Gastroesophageal sphincter (tissue), 4 donors: Measurements from ENCODE around the gene CSPG5. TPM values are rescaled to one million over a fixed set of nuclear protein-coding genes. Genes with fewer than 3 reads are reported as not detected.

Experiments
- ATAC-seq: fragments of 150-250 bp; one replicate; pipeline ENCODE4 v1.9.1; 2016; ENCODE audit warnings: mild to moderate bottlenecking, moderate library complexity
- H3K27ac ChIP-seq, 4 donors: fragments of 200-600 bp; sonication (generic) in 3 of 4; 1 replicate in 3 of 4; 2 replicates in 1 of 4; pipeline ENCODE4 v1.5.1; 2016 to 2019
- H3K27me3 ChIP-seq: fragments of 200-600 bp; sonication (generic); one replicate; pipeline ENCODE4 v1.5.1; 2019
- H3K36me3 ChIP-seq, 2 donors: fragments of 200-600 bp; sonication (generic); one replicate each; pipeline ENCODE4 v1.5.1; 2019; ENCODE audit warnings: control low read depth in 1 of 2
- H3K4me1 ChIP-seq, 3 donors: fragments of 200-600 bp; sonication (generic); 1 replicate in 2 of 3; 2 replicates in 1 of 3; pipeline ENCODE4 v1.5.1; 2016 to 2019; ENCODE audit warnings: control low read depth in 2 of 3
- H3K4me3 ChIP-seq, 2 donors: fragments of 200-600 bp; sonication (generic); one replicate each; pipeline ENCODE4 v1.5.1; 2019; ENCODE audit warnings: mild to moderate bottlenecking in 1 of 2, moderate library complexity in 1 of 2
- H3K9me3 ChIP-seq, 3 donors: fragments of 200-600 bp; sonication (generic); one replicate each; pipeline ENCODE4 v1.5.1; 2017 to 2019; ENCODE audit warnings: control low read depth in 2 of 3
- EP300 ChIP-seq: sonication (generic); formaldehyde crosslinking; IDR thresholded peaks from one replicate; pipeline ENCODE4 v1.6.1; 2017; ENCODE audit warnings: antibody characterized with exemption, mild to moderate bottlenecking
- POLR2A ChIP-seq, 2 donors: fragments of 450-650 bp; IDR thresholded peaks; one replicate each; pipeline ENCODE4 v1.6.1; 2017; ENCODE audit warnings: antibody characterized with exemption in 2 of 2, mild to moderate bottlenecking in 2 of 2, moderate library complexity in 1 of 2
- POLR2AphosphoS5 ChIP-seq: sonication (generic); formaldehyde crosslinking; IDR thresholded peaks from one replicate; pipeline ENCODE4 v1.6.1; 2017; ENCODE audit warnings: antibody characterized with exemption
- WGBS, 2 donors: methylation state at CpG; one replicate each; pipeline ENCODE4 v1.1.5; 2018; ENCODE audit warnings: low coverage in 1 of 2; 5-methylcytosine and 5-hydroxymethylcytosine counted together
- total RNA-seq, 4 donors: library from RNA; depleted of rRNA; stranded (reverse); fragments of >200 nt; gene quantifications; one replicate each; pipeline ENCODE4 v1.1.0, GENCODE V29; 2016
- TF ChIP-seq, protein P1 (sequence below), 4 experiments: fragments of 200-600 bp in 2 of 4; fragments of 450-650 bp in 2 of 4; sonication (generic) in 1 of 4; IDR thresholded peaks; one replicate each; pipeline ENCODE4 v1.5.1; 2017 to 2019; ENCODE audit warnings: antibody characterized with exemption in 4 of 4, mild to moderate bottlenecking in 2 of 4, moderate library complexity in 2 of 4

The CSPG5 gene
- total RNA-seq, 4 donors from 2014 or later = 0.27 to 1.0 (median 0.30) TPM; not detected in 1

GRCh38 chr3:47566667-47567066 lies 12.0 kb downstream of the CSPG5 start:
- Histone ChIP-seq H3K27ac (no peak overlapping the region), H3K4me3 (no peak overlapping the region), H3K36me3 (no peaks in the 10 kb centered on the region), H3K4me1 (no peaks in the 10 kb centered on the region), H3K9me3 (no peaks in the 10 kb centered on the region), H3K27me3 (no peaks in the 10 kb centered on the region)
- TF ChIP-seq POLR2A (IDR thresholded peaks at IDR 0.05) (no peak), POLR2AphosphoS5 (no peak), EP300 (no peak)
- TF ChIP-seq, protein P1, sequence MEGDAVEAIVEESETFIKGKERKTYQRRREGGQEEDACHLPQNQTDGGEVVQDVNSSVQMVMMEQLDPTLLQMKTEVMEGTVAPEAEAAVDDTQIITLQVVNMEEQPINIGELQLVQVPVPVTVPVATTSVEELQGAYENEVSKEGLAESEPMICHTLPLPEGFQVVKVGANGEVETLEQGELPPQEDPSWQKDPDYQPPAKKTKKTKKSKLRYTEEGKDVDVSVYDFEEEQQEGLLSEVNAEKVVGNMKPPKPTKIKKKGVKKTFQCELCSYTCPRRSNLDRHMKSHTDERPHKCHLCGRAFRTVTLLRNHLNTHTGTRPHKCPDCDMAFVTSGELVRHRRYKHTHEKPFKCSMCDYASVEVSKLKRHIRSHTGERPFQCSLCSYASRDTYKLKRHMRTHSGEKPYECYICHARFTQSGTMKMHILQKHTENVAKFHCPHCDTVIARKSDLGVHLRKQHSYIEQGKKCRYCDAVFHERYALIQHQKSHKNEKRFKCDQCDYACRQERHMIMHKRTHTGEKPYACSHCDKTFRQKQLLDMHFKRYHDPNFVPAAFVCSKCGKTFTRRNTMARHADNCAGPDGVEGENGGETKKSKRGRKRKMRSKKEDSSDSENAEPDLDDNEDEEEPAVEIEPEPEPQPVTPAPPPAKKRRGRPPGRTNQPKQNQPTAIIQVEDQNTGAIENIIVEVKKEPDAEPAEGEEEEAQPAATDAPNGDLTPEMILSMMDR (IDR thresholded peaks at IDR 0.05) = no peak
- ATAC-seq = no peak
- 80% methylated on average over 1 of the region's 9 CpGs; no CpG with 5 or more reads in 1 of the 2 donors for WGBS, 2 donors

DNA sequence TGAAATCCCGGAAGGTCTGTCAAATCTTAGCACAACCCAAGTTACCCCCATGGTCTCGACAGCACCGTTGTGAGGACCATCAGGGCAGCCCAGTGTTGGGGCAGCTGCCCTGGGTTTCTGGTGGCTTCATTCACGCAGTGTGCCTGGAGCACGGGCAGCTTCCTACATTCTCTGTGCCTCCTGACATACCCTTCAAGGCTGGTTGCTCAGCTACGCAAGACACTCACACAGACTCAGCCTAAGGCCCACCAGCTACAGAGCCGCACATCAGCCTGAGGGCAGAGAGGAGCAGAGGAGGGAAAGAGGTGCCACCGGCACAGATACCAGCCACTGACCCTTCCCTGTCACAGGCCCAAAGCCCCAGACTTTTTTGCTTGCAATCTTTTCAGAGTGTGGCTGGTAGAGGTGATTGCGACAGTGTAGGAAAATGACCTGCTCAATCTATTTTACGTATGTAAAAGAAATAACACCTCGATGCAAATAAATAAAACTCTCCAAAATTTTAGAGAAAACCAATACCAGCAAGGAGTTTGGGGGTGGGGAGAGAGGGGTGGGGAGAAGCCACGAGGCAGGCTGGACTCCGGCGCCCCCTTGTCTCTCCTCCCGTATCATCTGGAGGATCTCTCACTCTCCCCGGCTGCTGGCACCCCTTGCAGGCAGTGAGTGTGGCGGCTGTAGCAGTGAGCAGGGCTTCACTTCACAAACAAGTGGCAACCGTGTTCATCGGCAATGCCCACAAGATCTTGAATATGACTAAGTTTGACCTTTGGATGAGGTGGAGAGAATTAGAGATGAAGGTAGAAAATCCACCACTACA lies 12.7 kb downstream of the CSPG5 start:
- no peak overlapping the region for H3K4me3 ChIP-seq
- no peak for ATAC-seq
- no peaks in the 10 kb centered on the region for H3K27me3 ChIP-seq
- H3K4me1 ChIP-seq = no peaks in the 10 kb centered on the region
- H3K27ac ChIP-seq = no peak overlapping the region
- no peak for TF ChIP-seq EP300
- no peak for TF ChIP-seq POLR2AphosphoS5
- TF ChIP-seq, protein P1 (IDR thresholded peaks at IDR 0.05) = no peak
- TF ChIP-seq POLR2A (IDR thresholded peaks at IDR 0.05) = no peak
- 69 to 78% methylated on average over 8 to 13 of the region's 19 CpGs for WGBS, 2 donors
- H3K9me3 ChIP-seq = no peaks in the 10 kb centered on the region
- no peaks in the 10 kb centered on the region for H3K36me3 ChIP-seq

- Histone ChIP-seq H3K9me3 (no peaks in the 10 kb centered on the region), H3K27me3 (no peaks in the 10 kb centered on the region), H3K4me3 (no peak overlapping the region), H3K27ac (no peak overlapping the region), H3K4me1 (no peaks in the 10 kb centered on the region), H3K36me3 (no peaks in the 10 kb centered on the region)
- ATAC-seq = no peak
- WGBS, 2 donors = 88% methylated on average over 2 of the region's 2 CpGs; no CpG with 5 or more reads in 1 of the 2 donors
- TF ChIP-seq POLR2A (IDR thresholded peaks at IDR 0.05) (no peak), EP300 (no peak), POLR2AphosphoS5 (no peak)
- TF ChIP-seq, protein P1 (IDR thresholded peaks at IDR 0.05) = no peak
Measured at GRCh38 chr3:47556351-47556750, 22.3 kb downstream of the CSPG5 start.

DNA sequence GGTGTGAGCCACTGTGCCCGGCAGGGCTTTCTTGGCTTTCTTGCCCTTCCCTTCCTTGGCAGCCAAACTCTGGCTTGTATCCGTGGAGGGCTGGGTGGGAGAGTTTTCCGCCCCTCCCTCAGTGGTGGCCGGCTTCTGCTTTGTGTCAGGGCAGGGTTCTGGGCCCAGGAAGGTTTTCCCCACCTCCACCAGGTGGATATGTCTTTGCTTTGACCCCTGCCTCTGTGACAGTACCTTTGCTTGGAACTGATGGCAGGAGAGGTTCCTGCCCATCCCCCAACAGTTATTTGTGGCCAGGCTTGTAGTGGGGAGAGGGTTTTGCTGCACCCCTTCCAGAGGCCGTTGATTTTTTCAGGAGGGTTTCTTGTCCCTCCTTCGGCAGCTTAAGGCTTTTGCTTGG lies 24.3 kb downstream of the CSPG5 start:
- TF ChIP-seq POLR2A (IDR thresholded peaks at IDR 0.05) = no peak
- Histone ChIP-seq H3K36me3 (no peaks in the 10 kb centered on the region), H3K9me3 (no peaks in the 10 kb centered on the region), H3K27me3 (no peaks in the 10 kb centered on the region), H3K27ac (no peak overlapping the region), H3K4me3 (no peak overlapping the region), H3K4me1 (no peaks in the 10 kb centered on the region)
- no peak for ATAC-seq
- 100% methylated on average over 1 of the region's 6 CpGs for WGBS, 2 donors

DNA sequence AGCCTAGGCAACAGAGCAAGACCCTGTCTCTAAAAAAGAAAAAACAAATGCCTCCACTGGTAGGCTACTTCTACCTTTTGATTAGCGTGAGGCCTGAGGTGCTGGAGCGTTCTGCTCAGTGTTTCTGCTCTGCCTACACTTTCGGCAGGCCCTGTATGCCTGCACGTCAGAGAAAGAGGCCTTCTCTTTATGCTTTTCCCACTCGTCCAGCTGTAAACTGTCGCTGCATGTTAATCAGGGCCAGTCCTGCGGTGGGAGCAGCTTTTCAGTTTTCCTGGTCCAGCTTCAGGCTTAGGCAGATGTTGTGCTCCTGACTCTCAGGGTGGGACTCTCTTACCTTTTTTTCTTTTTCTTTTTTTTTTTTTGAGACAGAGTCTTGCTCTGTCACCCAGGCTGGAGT lies 25.3 kb downstream of the CSPG5 start:
- TF ChIP-seq EP300 = no peak

More for the DNA sequence above, 25.3 kb downstream of the CSPG5 start:
- WGBS, 2 donors = 49 to 79% methylated on average over 6 to 7 of the region's 7 CpGs
- H3K36me3 ChIP-seq = no peaks in the 10 kb centered on the region
- no peak for ATAC-seq
- H3K9me3 ChIP-seq = no peaks in the 10 kb centered on the region
- no peak overlapping the region for H3K4me3 ChIP-seq
- no peaks in the 10 kb centered on the region for H3K27me3 ChIP-seq
- H3K27ac ChIP-seq = no peak overlapping the region
- H3K4me1 ChIP-seq = no peaks in the 10 kb centered on the region
